Measurements from ENCODE around the gene SPOP.

DNA sequence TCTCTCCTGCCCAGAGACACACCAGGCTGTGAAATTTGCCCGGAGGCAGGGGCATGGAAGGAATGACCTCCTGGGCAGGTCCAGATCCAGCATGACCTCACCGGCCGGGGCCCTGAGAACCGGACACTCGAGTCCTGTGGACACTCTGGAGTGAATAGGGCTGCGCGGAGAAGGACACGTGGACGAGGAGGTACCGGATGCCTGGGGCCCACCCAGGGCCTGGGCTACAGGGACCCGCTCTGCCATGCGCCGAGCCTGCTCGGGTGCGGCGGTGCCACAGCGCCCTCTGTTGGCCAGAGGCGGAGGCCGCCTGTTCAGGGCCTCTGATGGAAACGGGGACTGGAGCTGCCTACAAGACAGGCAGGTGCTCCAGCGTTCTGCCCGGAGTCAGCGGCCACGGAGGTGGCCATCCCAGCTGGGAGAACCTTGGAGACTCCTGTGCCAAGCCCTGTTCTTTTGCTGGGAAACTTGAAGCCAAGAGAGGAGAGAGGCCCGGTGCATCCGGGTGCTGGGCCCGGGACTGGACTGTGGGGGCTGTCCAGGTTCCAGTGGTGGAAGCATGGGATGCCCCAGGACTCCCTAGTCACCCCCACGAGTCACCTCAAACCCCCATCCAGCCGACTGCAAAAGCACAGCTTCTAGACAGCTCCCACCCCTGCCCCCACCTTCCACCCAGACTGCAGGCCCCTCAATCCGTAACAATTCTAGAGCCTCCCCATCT, 121.5 kb downstream of the SPOP start:
- TF ChIP-seq, protein P1, sequence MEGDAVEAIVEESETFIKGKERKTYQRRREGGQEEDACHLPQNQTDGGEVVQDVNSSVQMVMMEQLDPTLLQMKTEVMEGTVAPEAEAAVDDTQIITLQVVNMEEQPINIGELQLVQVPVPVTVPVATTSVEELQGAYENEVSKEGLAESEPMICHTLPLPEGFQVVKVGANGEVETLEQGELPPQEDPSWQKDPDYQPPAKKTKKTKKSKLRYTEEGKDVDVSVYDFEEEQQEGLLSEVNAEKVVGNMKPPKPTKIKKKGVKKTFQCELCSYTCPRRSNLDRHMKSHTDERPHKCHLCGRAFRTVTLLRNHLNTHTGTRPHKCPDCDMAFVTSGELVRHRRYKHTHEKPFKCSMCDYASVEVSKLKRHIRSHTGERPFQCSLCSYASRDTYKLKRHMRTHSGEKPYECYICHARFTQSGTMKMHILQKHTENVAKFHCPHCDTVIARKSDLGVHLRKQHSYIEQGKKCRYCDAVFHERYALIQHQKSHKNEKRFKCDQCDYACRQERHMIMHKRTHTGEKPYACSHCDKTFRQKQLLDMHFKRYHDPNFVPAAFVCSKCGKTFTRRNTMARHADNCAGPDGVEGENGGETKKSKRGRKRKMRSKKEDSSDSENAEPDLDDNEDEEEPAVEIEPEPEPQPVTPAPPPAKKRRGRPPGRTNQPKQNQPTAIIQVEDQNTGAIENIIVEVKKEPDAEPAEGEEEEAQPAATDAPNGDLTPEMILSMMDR (IDR thresholded peaks at IDR 0.05 in 4 of 5, conservative IDR thresholded peaks at IDR 0.05 in 1 of 5): peak; percentile 80 to 98 (median 96)
- TF ChIP-seq POLR2A (IDR thresholded peaks at IDR 0.05): no peak

Measured in gastrocnemius medialis (tissue), 4 donors.